Stimulated activated naive CD4-positive, alpha-beta T cell treated with Interleukin-2 at 50 U/mL for 16 hours (primary cell): ENCODE measurements around the gene ABHD16B.
"Not testable (repeated sequence)": the region's sequence is repeated elsewhere in the genome, so short reads cannot be mapped to it uniquely, and the experiment has no call there.

Experiments used
- DNase-seq: peaks from one replicate; lab custom pipeline; 2025; lab: John Stamatoyannopoulos, UW

Gene ABHD16B

DNA sequence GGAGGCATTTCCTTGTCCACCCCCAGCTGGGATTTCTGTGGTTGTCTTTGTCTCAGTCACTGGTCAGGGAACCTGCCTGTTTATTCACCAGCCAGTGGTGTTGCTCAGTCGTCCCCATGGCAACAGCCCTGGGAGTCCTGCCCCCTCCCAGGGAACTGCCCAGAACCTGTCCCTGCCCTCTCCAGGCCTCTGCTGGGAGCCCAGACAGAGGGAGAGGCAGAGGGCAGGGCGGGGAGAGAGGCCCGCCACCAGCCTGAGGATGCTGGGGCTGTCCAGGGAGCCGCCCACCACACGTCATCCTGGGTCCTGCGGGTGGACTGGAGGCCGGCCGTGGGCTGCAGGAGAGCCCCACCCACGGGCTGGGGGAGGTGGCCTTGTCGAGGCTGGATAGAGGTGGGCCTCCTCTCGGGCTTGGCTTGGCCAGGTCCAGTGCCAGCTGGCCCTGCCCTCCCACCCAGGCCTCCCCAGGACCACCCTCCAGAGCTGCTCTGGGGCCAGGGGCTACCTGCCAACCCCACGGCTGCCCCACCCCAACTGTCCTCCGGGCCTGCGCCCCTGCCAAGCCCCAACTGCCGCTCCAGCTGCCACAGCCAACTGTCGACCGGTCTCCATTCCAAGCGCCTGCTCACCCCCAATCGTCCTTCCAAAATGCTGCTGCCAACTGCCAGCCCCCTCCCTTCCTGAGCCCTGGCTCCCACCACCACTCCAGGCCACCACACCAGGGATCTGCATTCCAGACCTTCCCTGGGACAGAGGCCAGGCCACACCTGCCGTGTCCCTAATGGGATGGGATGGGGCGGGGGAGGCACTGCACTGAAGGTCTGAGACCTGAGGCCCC lies 26.1 kb upstream of the ABHD16B start:
- no peak for DNase-seq

- DNase-seq, result no peak
These were observed 24.6 kb upstream of the ABHD16B start for GRCh38 chr20:63836458-63837344.

GRCh38 chr20:63837479-63837878 lies 23.8 kb upstream of the ABHD16B start:
- no peak for DNase-seq

GRCh38 chr20:63839620-63840019 lies 21.7 kb upstream of the ABHD16B start:
- no peak for DNase-seq

DNA sequence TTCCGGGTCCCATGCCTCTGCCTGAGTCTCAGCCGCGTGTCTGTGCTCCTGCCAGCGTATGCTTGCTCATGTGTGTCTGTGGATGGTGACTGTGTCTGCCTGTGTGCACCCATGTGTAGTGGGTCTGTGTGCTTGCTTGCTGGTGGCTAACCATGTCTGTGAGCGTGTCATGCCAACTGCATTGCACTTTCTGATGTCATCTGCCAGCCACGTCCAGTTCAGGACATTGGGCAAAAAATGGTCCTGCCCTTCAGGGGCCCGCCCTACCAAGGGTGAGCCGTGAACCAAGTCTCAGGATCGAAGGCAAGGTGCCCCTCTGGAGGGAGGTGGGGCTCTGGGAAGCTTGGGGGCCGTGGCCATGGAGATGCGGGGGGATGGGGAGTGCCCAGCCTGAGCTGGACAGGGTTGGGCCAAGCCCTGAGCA lies 20.9 kb upstream of the ABHD16B start:
- DNase-seq, result no peak

DNA sequence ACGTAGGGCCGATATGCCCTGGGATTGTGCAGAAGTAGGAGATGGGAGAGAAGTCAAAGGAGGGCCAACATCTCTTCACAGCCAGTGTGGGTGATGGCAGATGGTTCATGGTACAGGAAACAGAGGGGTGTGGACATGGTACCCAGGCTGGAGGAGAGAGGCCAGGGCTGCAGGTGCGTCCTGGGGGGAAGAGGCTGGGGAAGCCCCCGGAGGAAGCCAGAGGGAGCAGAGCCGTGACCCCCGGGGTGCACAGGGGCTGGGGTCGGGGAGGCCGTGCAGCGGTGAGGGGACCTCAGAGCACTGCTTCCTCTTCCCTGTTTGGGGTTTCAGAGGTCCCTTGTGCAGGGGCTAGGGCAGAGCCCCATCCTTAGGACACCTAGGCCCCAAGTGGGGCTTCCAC lies 19.0 kb upstream of the ABHD16B start:
- no peak for DNase-seq

DNA sequence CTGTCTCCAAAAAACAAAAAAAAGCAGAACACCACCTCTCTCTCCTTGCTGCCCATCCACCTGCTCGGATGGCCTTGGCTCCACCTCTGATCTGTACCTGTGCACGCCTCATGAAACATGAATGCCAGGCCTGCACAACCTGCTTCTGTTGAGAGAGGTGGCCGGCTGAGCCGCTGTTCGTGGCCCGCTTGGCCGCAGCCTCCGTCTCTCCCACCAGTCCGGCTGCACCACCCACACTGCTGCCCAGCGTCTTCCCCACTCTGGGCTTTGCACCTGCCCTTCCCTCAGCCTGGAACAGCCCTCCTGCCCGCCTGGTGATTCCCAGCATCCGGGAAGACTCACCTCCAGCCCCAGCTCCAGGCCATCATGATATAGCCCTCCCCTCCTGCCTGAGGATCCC lies 18.1 kb upstream of the ABHD16B start:
- no peak for DNase-seq

DNA sequence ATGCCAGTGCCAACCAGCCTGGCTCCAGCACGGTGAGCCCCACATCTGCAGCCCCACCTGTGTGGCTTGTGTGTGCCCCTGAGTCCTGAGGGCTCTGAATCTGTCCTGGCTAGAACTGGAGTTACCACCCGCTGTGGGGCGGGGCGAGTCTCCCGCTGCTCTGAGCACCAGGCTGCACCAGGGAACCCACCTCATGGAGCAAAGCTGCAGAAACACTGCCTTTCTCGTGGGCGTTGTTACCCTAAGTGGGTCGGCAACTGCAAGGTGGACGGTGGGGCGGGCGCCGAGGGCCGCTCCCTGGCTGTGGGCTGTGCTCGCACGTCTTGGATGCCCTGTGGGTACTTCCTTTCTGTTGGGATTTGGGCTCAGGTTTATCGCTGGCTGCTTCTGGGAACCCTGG lies 17.5 kb upstream of the ABHD16B start:
- no peak for DNase-seq

GRCh38 chr20:63844511-63844991 lies 16.7 kb upstream of the ABHD16B start:
- DNase-seq, result no peak

- DNase-seq, result no peak
These were observed 15.0 kb upstream of the ABHD16B start for GRCh38 chr20:63846128-63846771.

GRCh38 chr20:63846888-63847236 lies 14.4 kb upstream of the ABHD16B start:
- DNase-seq, result no peak

GRCh38 chr20:63847237-63848002 lies 13.9 kb upstream of the ABHD16B start:
- no peak for DNase-seq

DNA sequence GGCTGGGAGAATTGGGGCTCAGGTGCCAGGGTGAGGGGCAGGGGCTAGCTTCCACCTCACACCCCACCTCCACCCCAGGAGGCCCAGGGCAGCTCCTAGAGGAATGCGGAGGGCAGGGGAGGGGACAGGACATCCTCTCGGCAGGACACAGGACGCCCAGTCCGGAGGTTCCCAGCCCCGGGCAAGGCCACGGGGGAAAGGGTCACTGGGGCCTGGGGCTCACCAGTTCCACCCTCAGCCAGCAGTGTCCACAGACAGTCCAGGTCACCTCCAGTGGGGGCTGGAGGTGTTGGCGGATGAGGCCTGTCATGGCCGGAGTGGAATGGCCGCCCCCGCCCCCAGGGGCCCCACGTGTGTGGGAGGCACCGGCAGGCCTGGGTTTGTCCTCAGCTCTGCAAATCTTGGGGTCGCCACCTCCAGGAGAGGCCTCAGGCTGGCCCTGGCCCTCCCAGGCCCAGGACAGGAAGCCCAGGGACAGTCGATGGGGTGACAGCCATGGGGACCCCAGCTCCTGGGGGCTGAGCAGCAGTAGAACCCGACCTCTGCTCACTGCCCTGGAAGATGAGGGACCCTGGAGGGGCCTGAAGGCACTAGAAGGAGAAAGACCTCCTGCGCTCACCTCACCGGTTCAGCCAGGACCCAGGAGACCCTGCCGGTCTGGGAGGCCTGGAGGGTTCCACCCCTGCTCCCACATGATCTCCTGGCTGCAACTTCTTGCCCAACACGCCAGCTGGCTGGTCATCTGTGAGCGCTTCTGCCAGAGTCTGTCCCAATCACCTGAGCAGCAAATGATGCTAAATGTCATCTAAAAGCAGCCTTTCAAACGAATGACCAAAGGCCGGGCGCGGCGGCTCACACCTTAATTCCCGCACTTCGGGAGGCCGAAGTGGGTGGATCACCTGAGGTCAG lies 13.0 kb upstream of the ABHD16B start:
- DNase-seq, result no peak

DNA sequence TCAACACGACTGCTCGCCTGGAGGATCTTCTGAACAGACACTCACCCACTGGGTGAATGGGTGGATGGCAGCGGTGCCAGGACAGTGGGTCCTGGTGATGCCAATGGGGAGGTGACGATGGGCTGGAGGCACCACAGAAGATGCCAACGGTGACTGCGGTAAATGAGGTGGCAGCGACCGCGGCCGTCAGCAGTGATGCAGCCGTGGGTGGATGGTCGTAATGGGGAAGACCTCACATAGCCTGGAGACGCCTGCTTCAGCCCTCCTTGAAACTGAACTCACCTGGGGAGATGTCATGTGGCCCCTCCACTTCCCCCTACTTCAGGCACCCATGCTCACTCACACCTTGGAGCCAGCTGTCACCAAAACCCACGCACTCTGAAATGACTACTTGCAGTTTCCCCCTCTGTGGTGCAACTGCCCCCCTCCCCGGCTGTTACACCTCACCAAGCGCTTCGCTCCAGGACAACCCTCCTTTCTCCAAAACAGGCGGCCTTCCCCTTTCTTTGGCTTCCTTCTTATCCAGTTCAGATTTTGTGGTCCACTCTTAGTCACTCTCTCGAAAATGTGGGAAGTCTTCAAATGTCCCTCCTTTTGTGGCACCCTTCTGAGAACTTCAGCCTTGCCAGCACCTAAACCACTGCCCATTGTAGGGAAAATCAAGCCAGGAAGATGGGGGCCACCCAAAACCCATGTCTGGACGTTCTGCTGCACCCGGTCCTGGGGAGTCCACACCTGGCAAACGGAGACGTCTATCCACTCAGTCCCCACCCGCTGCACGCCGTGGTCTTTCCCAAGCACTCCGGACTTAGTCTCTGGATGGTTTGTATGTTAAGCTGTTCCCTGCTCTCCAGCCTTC lies 10.4 kb upstream of the ABHD16B start:
- DNase-seq, result peak; percentile 60

- DNase-seq, result not testable (repeated sequence)
These were observed 9.8 kb upstream of the ABHD16B start for GRCh38 chr20:63851548-63851943.

- not testable (repeated sequence) for DNase-seq
These were observed 7.6 kb upstream of the ABHD16B start for GRCh38 chr20:63853733-63854068.

DNA sequence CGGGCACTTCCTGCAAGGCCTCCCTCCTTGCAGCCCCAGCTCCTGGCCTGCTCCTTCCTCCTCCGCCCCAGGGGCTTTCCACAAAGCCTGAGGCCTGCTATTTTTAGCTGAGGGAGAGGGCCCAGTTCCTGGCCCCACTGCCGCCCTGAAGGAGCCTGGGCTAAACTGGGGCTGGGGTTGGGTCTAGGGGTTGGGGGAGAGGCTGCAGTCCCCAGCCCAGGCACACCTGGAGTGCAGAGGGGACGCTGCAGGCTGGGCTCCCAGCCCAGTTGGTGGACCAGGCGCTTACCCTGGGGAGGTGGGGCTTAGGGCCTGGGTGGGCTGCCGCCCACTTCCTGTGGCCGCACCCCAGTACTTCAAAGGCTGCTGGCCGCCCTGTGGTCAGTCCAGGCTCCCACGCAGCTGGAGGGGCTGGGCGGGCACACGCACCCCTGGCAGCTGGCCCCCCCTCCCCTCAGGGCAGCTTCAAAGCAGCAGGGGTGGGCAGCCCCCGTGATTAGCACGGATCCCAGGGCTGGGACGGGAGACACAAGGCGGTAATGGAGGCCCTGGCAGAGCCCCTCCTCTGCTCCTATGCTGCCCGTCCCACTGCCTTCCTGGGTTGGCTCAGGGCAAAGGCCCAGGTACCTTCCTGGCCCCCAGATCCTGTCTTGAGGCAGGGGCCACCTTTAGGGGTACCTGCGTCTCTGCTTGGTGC lies 7.1 kb upstream of the ABHD16B start:
- DNase-seq, result no peak

GRCh38 chr20:63854766-63855362 lies 6.4 kb upstream of the ABHD16B start:
- no peak for DNase-seq
